Uterus (tissue), 4 donors: ENCODE measurements around the gene IL4I1. TPM values are rescaled to one million over a fixed set of nuclear protein-coding genes. Genes with fewer than 3 reads are reported as not detected.

Source experiments
- DNase-seq, 2 donors: peaks; one replicate each; pipeline ENCODE4 v3.0.0-alpha.2; 2019 to 2020
- H3K27ac ChIP-seq, 2 donors: fragments of 200-600 bp; sonication (generic); 1 replicate in 1 of 2; 2 replicates in 1 of 2; pipeline ENCODE4 v1.5.1; 2016 to 2018
- H3K27me3 ChIP-seq, 2 donors: fragments of 200-600 bp; sonication (generic); one replicate each; pipeline ENCODE4 v1.5.1; 2018 to 2019; ENCODE audit warnings: control low read depth in 1 of 2
- H3K36me3 ChIP-seq, 2 donors: fragments of 200-600 bp; sonication (generic); one replicate each; pipeline ENCODE4 v1.5.1; 2019; ENCODE audit warnings: control low read depth in 1 of 2
- H3K4me1 ChIP-seq, 2 donors: fragments of 200-600 bp; sonication (generic); one replicate each; pipeline ENCODE4 v1.5.1; 2018 to 2019; ENCODE audit warnings: control low read depth in 1 of 2
- H3K4me3 ChIP-seq, 2 donors: fragments of 200-600 bp; sonication (generic); 1 replicate in 1 of 2; 2 replicates in 1 of 2; pipeline ENCODE4 v1.5.1; 2018 to 2019; ENCODE audit warnings: mild to moderate bottlenecking in 1 of 2
- H3K9me3 ChIP-seq, 2 donors: fragments of 200-600 bp; sonication (generic); one replicate each; pipeline ENCODE4 v1.5.1; 2019; ENCODE audit warnings: control low read depth in 1 of 2
- POLR2A ChIP-seq, 2 donors: fragments of 450-650 bp; IDR thresholded peaks; one replicate each; pipeline ENCODE4 v1.6.1; 2016; ENCODE audit warnings: antibody characterized with exemption in 2 of 2, mild to moderate bottlenecking in 1 of 2, moderate library complexity in 1 of 2
- intact Hi-C: fragments of 100-400 bp; cut with DNase I; formaldehyde crosslinking; loops from one replicate; pipeline ENCODE4 v1.15.1; 2023; ENCODE audit warnings: low total_unique reads
- total RNA-seq, 4 donors: library from RNA; depleted of rRNA in 3 of 4; stranded (reverse); fragments of >200 nt in 3 of 4; gene quantifications; one replicate each; pipeline versions ENCODE4 v1.1.0 to v1.2.4, GENCODE V29; 2014 to 2023
- TF ChIP-seq, protein P1 (sequence below), 4 experiments: fragments of 200-600 bp in 2 of 4; fragments of 450-650 bp in 2 of 4; sonication (generic) in 2 of 4; IDR thresholded peaks; one replicate each; pipeline ENCODE4 v1.5.1; 2016 to 2019; ENCODE audit warnings: antibody characterized with exemption in 4 of 4, mild to moderate bottlenecking in 2 of 4, moderate library complexity in 1 of 4
- donor health status: DM: yes; HTN: yes; CAD: no.

Gene IL4I1
- total RNA-seq, 4 donors from 2014 or later = 0.82 to 1.2 TPM; not detected in 2

DNA sequence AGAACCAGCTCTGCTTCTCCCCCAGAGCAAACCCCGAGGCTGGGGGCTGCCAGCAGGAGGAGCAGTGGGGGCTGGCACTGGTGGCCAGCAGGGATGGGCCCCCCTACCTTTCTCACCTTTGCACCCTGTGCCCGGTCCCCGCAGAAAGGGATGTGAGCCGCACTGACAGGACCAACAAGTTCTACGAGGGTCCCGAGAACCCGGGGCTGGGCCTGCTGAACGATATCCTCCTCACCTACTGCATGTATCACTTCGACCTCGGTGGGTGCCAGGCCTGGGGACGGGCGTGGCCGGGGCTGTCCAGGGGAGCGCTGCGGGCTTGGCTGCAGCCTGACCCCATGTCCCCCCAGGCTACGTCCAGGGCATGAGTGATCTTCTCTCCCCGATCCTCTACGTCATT is 12.6 kb downstream of the IL4I1 start:
- Histone ChIP-seq H3K4me1 (no peaks in the 10 kb centered on the region), H3K36me3 (no peaks in the 10 kb centered on the region), H3K4me3 (no peak overlapping the region), H3K9me3 (no peaks in the 10 kb centered on the region), H3K27me3 (no peaks in the 10 kb centered on the region), H3K27ac (no peak overlapping the region)
- peak in 1 of 2 donors; percentile 13 for DNase-seq
- TF ChIP-seq POLR2A (IDR thresholded peaks at IDR 0.05) = no peak
- TF ChIP-seq, protein P1, sequence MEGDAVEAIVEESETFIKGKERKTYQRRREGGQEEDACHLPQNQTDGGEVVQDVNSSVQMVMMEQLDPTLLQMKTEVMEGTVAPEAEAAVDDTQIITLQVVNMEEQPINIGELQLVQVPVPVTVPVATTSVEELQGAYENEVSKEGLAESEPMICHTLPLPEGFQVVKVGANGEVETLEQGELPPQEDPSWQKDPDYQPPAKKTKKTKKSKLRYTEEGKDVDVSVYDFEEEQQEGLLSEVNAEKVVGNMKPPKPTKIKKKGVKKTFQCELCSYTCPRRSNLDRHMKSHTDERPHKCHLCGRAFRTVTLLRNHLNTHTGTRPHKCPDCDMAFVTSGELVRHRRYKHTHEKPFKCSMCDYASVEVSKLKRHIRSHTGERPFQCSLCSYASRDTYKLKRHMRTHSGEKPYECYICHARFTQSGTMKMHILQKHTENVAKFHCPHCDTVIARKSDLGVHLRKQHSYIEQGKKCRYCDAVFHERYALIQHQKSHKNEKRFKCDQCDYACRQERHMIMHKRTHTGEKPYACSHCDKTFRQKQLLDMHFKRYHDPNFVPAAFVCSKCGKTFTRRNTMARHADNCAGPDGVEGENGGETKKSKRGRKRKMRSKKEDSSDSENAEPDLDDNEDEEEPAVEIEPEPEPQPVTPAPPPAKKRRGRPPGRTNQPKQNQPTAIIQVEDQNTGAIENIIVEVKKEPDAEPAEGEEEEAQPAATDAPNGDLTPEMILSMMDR (IDR thresholded peaks at IDR 0.05) = no peak
- intact Hi-C loops = no loop called here

DNA sequence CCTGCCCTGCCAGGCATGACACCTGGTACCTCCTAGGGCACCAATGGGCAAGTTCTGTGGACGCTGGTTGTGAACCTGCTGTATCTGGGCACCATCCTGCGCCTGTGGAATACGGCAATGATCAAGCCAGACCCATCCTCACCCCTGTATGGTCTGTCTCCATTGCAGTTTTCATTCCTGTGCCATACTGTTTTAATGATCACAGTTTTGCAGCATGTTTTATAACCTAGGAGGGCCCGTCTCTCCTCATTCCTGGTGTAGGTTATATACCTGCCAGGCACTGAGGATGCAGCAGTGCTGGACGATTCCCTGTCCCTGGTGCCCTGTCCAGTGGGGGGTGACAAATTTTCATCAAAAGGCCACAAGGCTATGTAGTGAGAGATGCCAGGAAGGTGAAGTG is 13.6 kb downstream of the IL4I1 start:
- Histone ChIP-seq H3K9me3 (no peaks in the 10 kb centered on the region), H3K4me1 (peaks cover 0 to 7% of the 10 kb centered on the region in 2 donors), H3K27me3 (no peaks in the 10 kb centered on the region), H3K4me3 (no peak overlapping the region), H3K27ac (no peak overlapping the region), H3K36me3 (no peaks in the 10 kb centered on the region)
- intact Hi-C loops = no loop called here
- DNase-seq = no peak
- TF ChIP-seq POLR2A (IDR thresholded peaks at IDR 0.05) = no peak
- TF ChIP-seq, protein P1 (IDR thresholded peaks at IDR 0.05) = no peak

DNA sequence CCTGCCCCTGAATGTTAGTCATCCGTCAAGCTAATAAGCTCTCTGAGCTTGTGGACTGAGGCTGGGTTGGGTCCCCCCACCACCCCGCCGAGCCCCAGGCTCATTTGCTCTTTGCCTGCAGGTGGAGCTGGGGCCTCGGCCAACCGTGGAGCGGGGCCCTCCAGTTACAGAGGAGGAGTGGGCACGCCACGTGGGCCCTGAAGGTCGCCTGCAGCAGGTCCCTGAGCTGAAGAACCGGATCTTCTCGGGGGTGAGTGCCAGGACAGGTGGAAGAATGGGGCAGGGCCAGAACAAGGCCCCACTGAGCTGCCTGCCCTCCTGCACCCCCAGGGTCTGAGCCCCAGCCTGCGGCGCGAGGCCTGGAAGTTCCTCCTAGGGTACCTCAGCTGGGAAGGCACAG is 14.0 kb downstream of the IL4I1 start:
- Histone ChIP-seq H3K36me3 (no peaks in the 10 kb centered on the region), H3K27me3 (no peaks in the 10 kb centered on the region), H3K4me3 (no peak overlapping the region), H3K27ac (no peak overlapping the region), H3K9me3 (no peaks in the 10 kb centered on the region), H3K4me1 (peaks cover 0 to 7% of the 10 kb centered on the region in 2 donors)
- peak in 1 of 2 donors; percentile 15 for DNase-seq
- TF ChIP-seq, protein P1 (IDR thresholded peaks at IDR 0.05) = no peak
- no peak for TF ChIP-seq POLR2A (IDR thresholded peaks at IDR 0.05)
- intact Hi-C loops = no loop called here

DNA sequence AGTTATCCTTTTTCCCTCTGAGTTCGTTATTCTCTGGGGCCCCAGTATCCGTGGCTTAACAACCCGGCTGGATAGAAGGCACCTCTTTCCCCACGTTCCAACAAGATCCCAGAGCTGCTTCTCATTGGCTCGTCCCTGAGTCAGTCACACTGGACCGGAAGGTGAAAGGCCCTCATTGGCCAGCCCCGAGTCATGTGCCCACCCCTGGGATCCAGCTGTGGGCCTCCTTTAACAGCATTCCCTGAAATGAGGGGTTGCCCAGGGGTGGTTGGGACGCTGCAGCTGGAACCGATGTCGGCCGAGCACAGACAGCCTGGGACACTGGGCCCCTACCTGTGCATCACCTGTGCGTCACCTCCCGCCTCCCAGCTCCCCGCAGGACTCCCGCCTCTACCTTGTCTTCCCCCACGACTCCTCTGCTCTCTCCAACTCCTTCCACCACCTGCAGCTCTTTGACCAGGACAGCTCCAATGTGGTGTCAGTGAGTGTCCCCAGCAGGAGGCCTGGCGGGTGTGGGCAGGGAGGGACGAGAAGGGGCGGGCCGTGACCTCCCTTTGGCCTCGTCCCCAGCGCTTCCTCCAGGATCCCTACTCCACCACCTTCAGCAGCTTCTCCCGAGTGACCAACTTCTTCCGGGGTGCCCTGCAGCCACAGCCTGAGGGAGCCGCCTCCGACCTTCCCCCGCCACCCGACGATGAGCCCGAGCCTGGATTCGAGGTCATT is 14.9 kb downstream of the IL4I1 start:
- Histone ChIP-seq H3K36me3 (no peaks in the 10 kb centered on the region), H3K27me3 (no peaks in the 10 kb centered on the region), H3K4me3 (no peak overlapping the region), H3K27ac (no peak overlapping the region), H3K9me3 (no peaks in the 10 kb centered on the region), H3K4me1 (peaks cover 0 to 7% of the 10 kb centered on the region in 2 donors)
- peak in 1 of 2 donors; percentile 14 for DNase-seq
- TF ChIP-seq, protein P1 (IDR thresholded peaks at IDR 0.05) = no peak
- no peak for TF ChIP-seq POLR2A (IDR thresholded peaks at IDR 0.05)
- intact Hi-C loops = no loop called here

DNA sequence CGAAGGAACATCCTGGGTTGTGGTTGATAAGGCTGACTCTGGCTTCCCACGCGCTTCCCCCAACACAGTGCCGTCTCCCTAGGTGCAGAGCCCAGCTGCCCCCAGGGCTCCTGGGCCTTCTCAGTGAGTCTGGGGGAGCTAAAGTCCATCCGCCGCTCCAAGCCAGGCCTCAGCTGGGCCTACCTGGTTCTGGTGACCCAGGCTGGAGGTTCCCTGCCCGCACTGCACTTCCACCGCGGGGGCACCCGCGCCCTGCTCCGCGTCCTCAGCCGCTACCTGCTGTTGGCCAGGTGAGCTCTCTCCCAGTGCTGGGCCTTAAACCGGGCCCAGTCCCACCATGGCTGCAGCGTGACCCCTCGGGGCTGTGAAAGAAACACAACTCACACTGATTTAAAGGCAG is 15.5 kb downstream of the IL4I1 start:
- peak in 1 of 2 donors; percentile 17 for DNase-seq
- Histone ChIP-seq H3K27ac (no peak overlapping the region), H3K4me3 (no peak overlapping the region), H3K36me3 (no peaks in the 10 kb centered on the region), H3K27me3 (no peaks in the 10 kb centered on the region), H3K9me3 (no peaks in the 10 kb centered on the region), H3K4me1 (peaks cover 0 to 7% of the 10 kb centered on the region in 2 donors)
- TF ChIP-seq, protein P1 (IDR thresholded peaks at IDR 0.05) = no peak
- no peak for TF ChIP-seq POLR2A (IDR thresholded peaks at IDR 0.05)
- intact Hi-C loops = no loop called here
